Caco-2 (cell line): ENCODE data around the gene NFATC4. TPM values are rescaled to one million over a fixed set of nuclear protein-coding genes. Genes with fewer than 3 reads are reported as not detected.

Experiments
- Bru-seq: library from RNA; stranded (reverse); fragments of 400-500 nt; gene quantifications from one replicate; lab custom pipeline; 2021; lab: Mats Ljungman, UMichigan
- BruChase-seq, 2 experiments: library from RNA; stranded (reverse); fragments of 400-500 nt; gene quantifications; one replicate each; lab custom pipeline; 2021; lab: Mats Ljungman, UMichigan
- BruUV-seq: library from RNA; stranded (reverse); fragments of 400-500 nt; replicated peaks from 2 replicates; lab custom pipeline; 2021; lab: Mats Ljungman, UMichigan
- CTCF ChIA-PET: fragments of 300-600 bp; sonication (Branson Sonifier 250); formaldehyde crosslinking; loops from one replicate; lab custom pipeline; 2022; ENCODE audit warnings: antibody characterized with exemption; lab: Charles Lee
- POLR2A ChIA-PET: fragments of 300-600 bp; sonication (Branson Sonifier 250); formaldehyde crosslinking; loops from one replicate; lab custom pipeline; 2022; ENCODE audit warnings: antibody characterized with exemption; lab: Charles Lee
- DNase-seq, 2 experiments: peaks; one replicate each; pipeline versions ENCODE4 v3.0.0 to v3.0.0-alpha.2; 2020 to 2022
- H3K27me3 ChIP-seq: replicated peaks from 2 replicates; pipeline ENCODE4 v1.6.0; 2011; ENCODE audit warnings: low read length; ENCODE audit not compliant: control insufficient read depth, insufficient read depth
- H3K36me3 ChIP-seq: 2 replicates; pipeline ENCODE4 v1.5.1; 2011; ENCODE audit warnings: low read length; ENCODE audit not compliant: control insufficient read depth, insufficient read depth
- H3K4me1 ChIP-seq: fragments of 250-450 bp; sonication (Bioruptor Pico); 2 replicates; pipeline ENCODE4 v1.5.1; 2020; ENCODE audit warnings: mild to moderate bottlenecking
- H3K4me3 ChIP-seq: 2 replicates; pipeline ENCODE4 v1.5.1; 2011; ENCODE audit warnings: low read depth, mild to moderate bottlenecking, control low read depth, low read length
- H3K9me3 ChIP-seq: fragments of 250-450 bp; sonication (Bioruptor Pico); 2 replicates; pipeline ENCODE4 v1.5.1; 2020; ENCODE audit warnings: mild to moderate bottlenecking, moderate library complexity
- H3K27ac Mint-ChIP-seq: one replicate; pipeline ENCODE4 v1.8.0; 2022; ENCODE audit warnings: mixed read lengths; ENCODE audit not compliant: unreplicated experiment
- H3K27me3 Mint-ChIP-seq: one replicate; pipeline ENCODE4 v1.8.0; 2022; ENCODE audit warnings: mixed read lengths; ENCODE audit not compliant: insufficient read depth, unreplicated experiment
- H3K36me3 Mint-ChIP-seq: one replicate; pipeline ENCODE4 v1.8.0; 2022; ENCODE audit warnings: mild to moderate bottlenecking, mixed read lengths; ENCODE audit not compliant: insufficient read depth, unreplicated experiment
- H3K4me1 Mint-ChIP-seq: one replicate; pipeline ENCODE4 v1.8.0; 2022; ENCODE audit warnings: low read depth, mixed read lengths; ENCODE audit not compliant: unreplicated experiment
- H3K4me3 Mint-ChIP-seq: one replicate; pipeline ENCODE4 v1.8.0; 2022; ENCODE audit warnings: mild to moderate bottlenecking, moderate library complexity, mixed read lengths; ENCODE audit not compliant: unreplicated experiment
- H3K9me3 Mint-ChIP-seq: one replicate; pipeline ENCODE4 v1.8.0; 2022; ENCODE audit warnings: mixed read lengths; ENCODE audit not compliant: unreplicated experiment
- intact Hi-C: fragments of 100-400 bp; cut with micrococcal nuclease; formaldehyde crosslinking; loops from one replicate; pipeline ENCODE4 v1.10.0; 2022; ENCODE audit not compliant: unreplicated experiment
- long read RNA-seq: library from polyadenylated mRNA; stranded (forward); transcript quantifications from one replicate; pipeline ENCODE4 v2.0.0, GENCODE V29; 2022
- total RNA-seq: library from RNA; stranded (reverse); gene quantifications from 2 replicates; pipeline ENCODE4 v1.2.3, GENCODE V29; 2022
- TF ChIP-seq, protein P1 (sequence below), 2 experiments: fragments of 200-600 bp in 1 of 2; IDR thresholded peaks; 1 replicate in 1 of 2; 2 replicates in 1 of 2; pipeline versions ENCODE4 v1.5.1 to v1.8.0; 2011 to 2022; ENCODE audit warnings: antibody characterized with exemption in 1 of 2, control low read depth in 1 of 2, inconsistent platforms in 1 of 2, low read depth in 1 of 2, low read length in 1 of 2, mild to moderate bottlenecking in 1 of 2, moderate library complexity in 1 of 2; ENCODE audit not compliant: insufficient read depth in 1 of 2, severe bottlenecking in 1 of 2, unreplicated experiment in 1 of 2

NFATC4 gene
- total RNA-seq (0.84 and 0.88 TPM in 2 replicates), Bru-seq, nascent RNA (percentile 19 among the genes with signal in this experiment), BruChase-seq, experiment 1, labeled RNA remaining after a 2-hour chase (percentile 6 among the genes with signal in this experiment), BruChase-seq, experiment 2, labeled RNA remaining after a 6-hour chase (not detected)
- long read RNA-seq = 0 reads

DNA sequence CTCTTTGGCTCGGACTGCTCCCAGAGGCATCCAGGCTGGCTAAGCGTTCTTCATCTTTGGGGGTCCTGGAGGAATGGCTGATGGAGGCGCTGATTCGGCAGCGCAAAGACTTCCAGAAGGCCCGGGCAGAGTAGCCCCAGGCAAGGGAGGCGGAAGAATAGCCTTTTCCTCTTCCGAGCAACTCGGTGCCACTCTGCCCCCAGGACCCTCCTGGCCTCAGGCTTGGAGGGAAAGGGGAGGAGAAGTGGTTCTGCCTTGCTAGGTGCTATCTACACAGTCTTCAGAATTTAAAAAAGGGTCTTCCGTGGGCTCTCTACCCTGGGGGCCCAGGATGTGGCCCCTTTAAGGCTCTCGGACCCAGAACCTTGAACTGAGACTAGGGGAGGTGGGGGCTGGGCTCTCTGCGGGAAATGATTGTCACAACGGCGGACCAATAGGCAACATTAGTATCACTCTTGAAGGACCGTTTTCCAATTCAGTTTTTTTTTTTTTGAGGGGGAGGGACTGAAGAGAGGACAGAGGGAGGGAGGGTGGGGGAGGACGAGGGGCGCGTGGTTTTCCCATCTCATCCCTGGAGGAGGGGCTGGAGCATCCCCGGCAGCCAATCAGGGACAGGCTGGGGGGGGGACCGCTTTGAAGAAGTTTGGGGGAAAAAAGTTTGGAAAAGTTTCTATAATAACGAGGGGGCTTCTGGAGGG, at the start of gene NFATC4:
Gene NFATC4 (plus strand): TSS at position 671 of the 698 bp plus-strand sequence. CDS start 157 bp downstream, outside the sequence.
- no peaks in the 10 kb centered on the region for H3K9me3 ChIP-seq
- TF ChIP-seq, protein P1, sequence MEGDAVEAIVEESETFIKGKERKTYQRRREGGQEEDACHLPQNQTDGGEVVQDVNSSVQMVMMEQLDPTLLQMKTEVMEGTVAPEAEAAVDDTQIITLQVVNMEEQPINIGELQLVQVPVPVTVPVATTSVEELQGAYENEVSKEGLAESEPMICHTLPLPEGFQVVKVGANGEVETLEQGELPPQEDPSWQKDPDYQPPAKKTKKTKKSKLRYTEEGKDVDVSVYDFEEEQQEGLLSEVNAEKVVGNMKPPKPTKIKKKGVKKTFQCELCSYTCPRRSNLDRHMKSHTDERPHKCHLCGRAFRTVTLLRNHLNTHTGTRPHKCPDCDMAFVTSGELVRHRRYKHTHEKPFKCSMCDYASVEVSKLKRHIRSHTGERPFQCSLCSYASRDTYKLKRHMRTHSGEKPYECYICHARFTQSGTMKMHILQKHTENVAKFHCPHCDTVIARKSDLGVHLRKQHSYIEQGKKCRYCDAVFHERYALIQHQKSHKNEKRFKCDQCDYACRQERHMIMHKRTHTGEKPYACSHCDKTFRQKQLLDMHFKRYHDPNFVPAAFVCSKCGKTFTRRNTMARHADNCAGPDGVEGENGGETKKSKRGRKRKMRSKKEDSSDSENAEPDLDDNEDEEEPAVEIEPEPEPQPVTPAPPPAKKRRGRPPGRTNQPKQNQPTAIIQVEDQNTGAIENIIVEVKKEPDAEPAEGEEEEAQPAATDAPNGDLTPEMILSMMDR (IDR thresholded peaks at IDR 0.05; ENCODE audit: insufficient read depth in 1 of 2, low read depth in 1 of 2, low read length in 1 of 2, severe bottlenecking in 1 of 2, unreplicated experiment in 1 of 2) = no peak
- intact Hi-C loops = loop anchor here (1.0 to 2.0 kb wide), 3 partner anchors 25 to 60 kb away; no protein-coding TSS in a partner anchor
- H3K27me3 ChIP-seq = no peaks in the 10 kb centered on the region
- Mint-ChIP-seq H3K36me3 (no peaks in the 10 kb centered on the region), H3K4me1 (peaks cover 13% of the 10 kb centered on the region), H3K4me3 (peak within 1 kb of the TSS; percentile 85), H3K9me3 (no peaks in the 10 kb centered on the region), H3K27ac (peak within 1 kb of the TSS; percentile 71), H3K27me3 (no peaks in the 10 kb centered on the region)
- H3K36me3 ChIP-seq = no peaks in the 10 kb centered on the region
- peaks cover 4% of the 10 kb centered on the region; the same call in 1 of the 2 replicates for H3K4me1 ChIP-seq
- peak; percentile 27 to 54 for DNase-seq
- no TSS peak for BruUV-seq
- H3K4me3 ChIP-seq = peak within 1 kb of the TSS; percentile 67
- ChIA-PET POLR2A (no interaction called here), CTCF (no interaction called here)

DNA sequence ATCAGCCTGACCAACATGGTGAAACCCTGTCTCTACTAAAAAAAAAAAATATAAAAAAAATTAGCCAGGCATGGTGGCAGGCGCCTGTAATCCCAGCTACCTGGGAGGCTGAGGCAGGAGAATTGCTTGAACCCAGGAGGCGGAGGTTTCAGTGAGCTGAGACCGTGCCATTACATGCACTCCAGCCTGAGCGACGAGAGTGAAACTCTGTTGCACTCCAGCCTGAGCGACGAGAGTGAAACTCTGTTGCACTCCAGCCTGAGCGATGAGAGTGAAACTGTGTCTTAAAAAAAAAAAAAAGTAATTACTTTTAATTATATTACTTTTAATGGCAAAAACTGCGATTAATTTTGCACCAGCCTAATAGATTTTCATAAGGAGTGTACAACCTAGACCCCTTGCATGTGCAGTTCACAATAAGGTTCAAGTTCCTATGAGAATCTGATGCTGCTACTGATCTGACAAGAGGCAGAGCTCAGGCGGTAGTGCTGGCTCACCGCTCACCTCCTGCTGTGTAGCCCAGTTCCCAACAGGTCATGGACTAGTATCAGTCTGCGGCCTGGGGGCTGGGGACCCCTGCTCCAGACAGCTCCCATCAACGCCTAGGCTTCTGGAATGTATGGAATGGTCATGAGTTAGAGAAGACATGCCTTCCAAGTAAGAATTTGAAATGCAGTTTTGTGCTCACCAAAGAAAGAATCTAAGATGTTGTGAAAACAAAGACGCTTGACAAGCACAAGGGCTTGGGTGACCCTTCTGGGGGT, 46.6 kb upstream of the NFATC4 start:
- TF ChIP-seq, protein P1 (IDR thresholded peaks at IDR 0.05; ENCODE audit: insufficient read depth in 1 of 2, low read depth in 1 of 2, low read length in 1 of 2, severe bottlenecking in 1 of 2, unreplicated experiment in 1 of 2) = no peak
- Histone ChIP-seq H3K4me3 (no peak overlapping the region), H3K36me3 (no peaks in the 10 kb centered on the region), H3K27me3 (no peaks in the 10 kb centered on the region), H3K9me3 (no peaks in the 10 kb centered on the region), H3K4me1 (peaks cover 5% of the 10 kb centered on the region)
- BruUV-seq = no TSS peak
- CTCF ChIA-PET = interaction anchor here (1.3 kb wide), 1 partner anchor 13 kb away, joined by 4 read pairs; the partner anchor contains the start of gene CIDEB
- no peaks in the 10 kb centered on the region for H3K4me1 Mint-ChIP-seq
- H3K36me3 Mint-ChIP-seq = peaks cover 6% of the 10 kb centered on the region
- intact Hi-C loops = no loop called here
- no peaks in the 10 kb centered on the region for H3K9me3 Mint-ChIP-seq
- H3K4me3 Mint-ChIP-seq = no peak overlapping the region
- POLR2A ChIA-PET = no interaction called here
- no peak overlapping the region for H3K27ac Mint-ChIP-seq
- DNase-seq = no peak
- peaks cover 14% of the 10 kb centered on the region for H3K27me3 Mint-ChIP-seq

DNA sequence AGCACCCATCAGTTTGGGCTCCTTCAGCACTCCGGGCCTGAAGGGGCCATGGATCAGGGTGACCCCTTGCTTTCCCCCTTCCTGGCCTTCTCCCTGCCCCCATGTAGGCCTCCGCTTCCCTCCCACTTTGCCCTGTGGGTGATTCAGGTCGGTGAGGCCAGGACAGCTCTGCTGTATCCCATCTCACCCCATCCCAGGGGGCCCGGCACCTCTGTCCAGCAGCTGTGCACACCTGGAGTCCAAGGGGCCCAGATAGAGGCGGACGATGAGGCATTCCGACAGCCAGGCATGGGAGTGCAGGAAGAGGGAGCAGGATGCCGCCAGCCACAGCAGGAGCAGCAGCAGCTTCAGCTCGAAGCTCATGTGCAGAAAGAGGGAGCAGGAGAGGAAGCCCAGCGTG, 45.3 kb upstream of the NFATC4 start:
- BruUV-seq = no TSS peak
- POLR2A ChIA-PET = no interaction called here
- Mint-ChIP-seq H3K4me3 (no peak overlapping the region), H3K9me3 (no peaks in the 10 kb centered on the region), H3K27ac (no peak overlapping the region), H3K36me3 (no peaks in the 10 kb centered on the region), H3K4me1 (no peaks in the 10 kb centered on the region), H3K27me3 (peaks cover 14% of the 10 kb centered on the region)
- Histone ChIP-seq H3K4me3 (no peak overlapping the region), H3K27me3 (no peaks in the 10 kb centered on the region; the same call in 1 of the 2 replicates), H3K36me3 (no peaks in the 10 kb centered on the region), H3K9me3 (no peaks in the 10 kb centered on the region), H3K4me1 (no peaks in the 10 kb centered on the region)
- TF ChIP-seq, protein P1 (IDR thresholded peaks at IDR 0.05; ENCODE audit: insufficient read depth in 1 of 2, low read depth in 1 of 2, low read length in 1 of 2, severe bottlenecking in 1 of 2, unreplicated experiment in 1 of 2) = no peak
- no peak for DNase-seq
- CTCF ChIA-PET = interaction anchor here (0.6 kb wide), 1 partner anchor 195 kb away, joined by 6 read pairs; no protein-coding TSS in a partner anchor
- intact Hi-C loops = no loop called here
